HuH-7 (cell line): Measurements from ENCODE around the gene PTPN3.

ENCODE experiments used
- DNase-seq: peaks from one replicate; pipeline ENCODE4 v3.0.0; 2011; ENCODE audit warnings: low spot score

The PTPN3 gene

GRCh38 chr9:109424618-109425017 lies 73.5 kb downstream of the PTPN3 start:
- no peak for DNase-seq

- DNase-seq: no peak
Observed at GRCh38 chr9:109423877-109424276, 74.2 kb downstream of the PTPN3 start.

DNA sequence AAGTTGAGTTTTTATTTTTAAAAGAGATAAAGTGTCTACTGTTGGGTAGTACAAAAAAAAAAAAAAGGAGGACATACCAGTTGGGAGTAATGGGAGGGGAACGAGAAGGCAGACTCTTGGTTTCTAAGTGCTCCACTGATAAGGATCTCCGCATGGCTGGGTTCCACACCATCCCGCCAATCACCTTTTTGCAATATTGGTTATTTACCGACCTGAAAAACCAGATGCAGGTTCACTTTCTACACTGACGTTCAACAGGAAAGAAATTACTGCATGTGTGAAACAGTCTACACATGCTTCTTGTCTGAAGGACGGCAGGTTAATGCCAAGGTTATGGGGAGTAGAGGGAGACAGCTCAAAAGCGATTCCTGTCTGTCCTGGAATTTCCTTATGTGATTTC lies 75.5 kb downstream of the PTPN3 start:
- no peak for DNase-seq

- no peak for DNase-seq
Observed at GRCh38 chr9:109421026-109421970, 76.8 kb downstream of the PTPN3 start.

DNA sequence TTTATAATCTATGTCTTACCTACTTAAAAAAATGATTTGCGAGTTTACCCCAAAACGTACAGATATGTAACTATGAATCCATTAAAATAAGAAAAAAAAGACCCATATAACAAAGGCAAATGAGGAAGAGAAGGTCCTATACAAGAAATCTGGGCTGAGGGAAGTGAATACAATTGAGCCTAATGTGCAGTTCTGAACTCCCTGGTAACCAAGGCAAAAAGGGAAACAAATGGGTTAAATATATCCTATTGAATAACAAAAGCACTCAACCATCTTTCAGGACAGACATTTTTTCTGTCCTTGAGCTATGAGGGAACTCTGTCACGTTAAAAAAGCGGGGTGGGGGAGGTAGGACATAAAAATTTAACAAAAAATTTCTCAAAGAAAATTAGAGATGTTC lies 78.6 kb downstream of the PTPN3 start:
- DNase-seq: no peak

DNA sequence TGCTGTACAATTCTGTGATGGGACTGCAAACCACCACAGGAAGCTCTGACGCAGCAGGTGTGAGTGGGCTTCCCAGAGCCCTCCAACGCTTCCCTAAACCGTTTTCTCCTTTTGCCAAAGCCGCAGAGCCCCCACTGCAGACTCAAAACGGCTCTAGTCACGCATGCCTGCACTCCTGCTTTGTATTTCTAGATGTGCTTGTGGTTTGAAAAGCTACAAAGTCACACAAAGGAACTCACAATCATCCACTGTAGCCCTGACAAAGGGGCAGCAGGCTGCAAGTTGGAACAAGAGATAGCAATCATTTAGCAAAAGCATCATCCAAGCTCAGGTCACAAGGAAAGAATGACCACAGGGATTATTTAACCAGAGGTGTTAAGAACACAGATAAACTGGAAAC lies 79.3 kb downstream of the PTPN3 start:
- no peak for DNase-seq

DNA sequence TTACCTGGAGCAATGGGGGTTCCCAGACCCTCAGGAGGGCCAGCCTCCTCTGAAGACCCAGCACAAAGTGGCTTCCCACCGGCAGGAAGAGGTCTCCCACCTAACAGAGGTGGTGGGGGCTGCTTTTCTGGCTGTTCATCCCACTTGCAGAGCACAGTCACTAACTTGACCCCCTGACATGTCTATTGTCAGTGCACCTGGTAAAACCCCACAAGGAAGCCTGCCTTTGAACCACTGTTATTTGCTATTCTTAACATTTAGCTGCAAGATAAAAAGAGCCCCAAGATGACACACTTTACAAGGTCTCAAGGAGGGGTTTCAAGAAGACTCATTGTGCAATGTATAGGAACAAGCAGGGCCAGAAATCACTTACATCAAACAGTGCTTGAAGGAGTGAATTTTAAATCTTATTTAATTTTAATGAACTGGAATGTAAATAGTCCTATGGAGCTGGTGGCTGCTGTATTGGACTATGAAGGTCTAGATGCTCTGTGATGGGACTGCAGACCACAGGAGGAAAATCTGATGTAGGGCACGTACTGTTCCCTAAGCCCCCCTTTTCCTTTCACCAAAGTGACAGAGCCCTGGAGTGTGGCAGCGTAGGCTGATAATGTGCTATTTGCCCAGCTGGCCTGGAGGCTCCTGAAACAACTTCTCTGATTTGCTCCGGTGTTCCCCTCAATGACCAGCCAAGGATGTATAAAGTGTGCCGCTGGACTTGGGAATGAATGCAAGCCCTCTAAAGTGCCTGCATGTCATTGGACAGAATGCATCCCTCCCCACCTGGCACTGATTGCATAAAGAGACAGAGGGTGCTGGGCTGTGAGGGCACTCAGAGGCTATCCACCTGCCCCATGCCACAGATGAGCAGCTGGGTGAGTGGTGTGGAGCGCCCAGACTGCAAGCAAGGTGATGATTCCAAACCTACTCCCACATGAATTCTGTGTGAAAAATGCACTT lies 80.2 kb downstream of the PTPN3 start:
- DNase-seq: no peak

DNA sequence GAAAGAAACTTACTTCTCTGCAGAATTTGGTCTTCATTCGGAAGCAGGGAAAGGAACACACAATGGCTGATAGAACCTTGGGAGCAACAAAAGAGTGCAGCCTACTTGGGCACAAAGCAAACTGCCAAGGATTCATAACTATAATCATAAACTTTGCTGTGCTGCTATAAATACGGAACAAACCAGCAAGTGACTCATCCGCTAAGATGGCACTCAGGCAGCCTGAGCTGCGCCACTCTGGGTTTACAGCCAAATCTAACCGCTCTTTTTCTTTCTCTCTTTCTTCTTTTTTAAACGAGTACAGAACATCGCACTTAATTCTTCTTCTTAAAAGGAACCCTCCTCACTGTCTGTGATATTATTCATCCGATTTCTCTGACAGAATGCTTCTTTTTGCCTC lies 81.1 kb downstream of the PTPN3 start:
- no peak for DNase-seq

DNA sequence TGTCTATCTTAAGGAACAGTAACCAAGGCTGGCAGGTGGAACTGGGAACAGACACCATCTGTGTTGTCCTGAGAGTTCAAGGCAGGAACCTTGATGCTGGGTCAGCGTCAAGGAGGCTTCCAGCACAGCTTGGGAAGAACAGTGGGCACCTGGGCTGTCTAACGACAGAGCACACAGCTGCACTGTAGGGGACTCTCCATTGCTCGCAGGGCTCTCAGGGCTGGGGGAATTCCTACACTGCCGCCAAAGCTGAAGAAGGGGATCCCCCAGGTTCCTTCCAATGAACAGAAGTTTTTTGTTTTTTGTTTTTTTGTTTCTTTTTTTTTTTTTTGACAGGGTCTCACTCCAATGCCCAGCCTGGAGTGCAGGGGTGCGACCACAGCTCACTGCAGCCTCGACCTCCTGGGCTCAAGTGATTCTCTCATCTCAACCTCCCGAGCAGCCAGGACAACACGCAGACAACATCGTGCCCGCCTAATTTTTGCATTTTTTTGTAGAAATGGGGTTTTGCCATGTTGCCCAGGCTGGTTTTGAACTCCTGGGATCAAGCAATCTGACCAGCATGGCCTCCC lies 81.9 kb downstream of the PTPN3 start:
- DNase-seq: no peak

GRCh38 chr9:109414125-109414785 lies 83.9 kb downstream of the PTPN3 start:
- DNase-seq: no peak

- no peak for DNase-seq
Observed at GRCh38 chr9:109411798-109412352, 86.2 kb downstream of the PTPN3 start.

DNA sequence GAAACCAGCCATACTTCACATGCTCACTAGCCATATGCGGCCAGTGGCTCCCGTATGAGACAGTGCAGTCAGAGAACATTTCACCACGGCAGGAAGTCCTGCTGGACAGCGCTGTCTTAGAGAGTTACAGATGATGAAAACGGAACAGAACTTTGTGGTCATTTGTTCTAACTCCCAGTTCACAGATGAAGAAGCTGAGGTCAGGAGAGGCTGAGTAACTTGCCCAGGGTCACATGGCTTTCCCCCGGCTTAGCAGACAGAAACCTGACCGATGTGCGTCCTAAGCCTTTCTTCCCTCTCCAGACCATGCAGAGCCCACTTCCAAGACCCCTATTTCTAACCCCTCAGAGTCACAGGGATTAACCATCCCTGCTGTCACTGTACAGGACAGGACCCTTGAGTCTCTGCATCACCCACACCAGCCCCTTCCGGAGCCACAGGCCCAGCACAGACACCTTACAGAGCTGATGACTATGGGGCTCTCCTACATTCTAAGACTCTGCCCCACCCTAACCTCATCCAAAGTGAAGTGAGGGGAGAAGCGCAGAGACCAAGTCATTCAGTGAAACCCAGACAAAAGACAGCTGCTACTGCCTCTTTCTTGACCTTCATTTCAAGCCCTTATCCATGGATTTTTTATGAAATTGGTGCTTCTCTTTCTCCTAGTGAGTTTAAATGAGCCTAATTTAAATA lies 86.9 kb downstream of the PTPN3 start:
- no peak for DNase-seq

DNA sequence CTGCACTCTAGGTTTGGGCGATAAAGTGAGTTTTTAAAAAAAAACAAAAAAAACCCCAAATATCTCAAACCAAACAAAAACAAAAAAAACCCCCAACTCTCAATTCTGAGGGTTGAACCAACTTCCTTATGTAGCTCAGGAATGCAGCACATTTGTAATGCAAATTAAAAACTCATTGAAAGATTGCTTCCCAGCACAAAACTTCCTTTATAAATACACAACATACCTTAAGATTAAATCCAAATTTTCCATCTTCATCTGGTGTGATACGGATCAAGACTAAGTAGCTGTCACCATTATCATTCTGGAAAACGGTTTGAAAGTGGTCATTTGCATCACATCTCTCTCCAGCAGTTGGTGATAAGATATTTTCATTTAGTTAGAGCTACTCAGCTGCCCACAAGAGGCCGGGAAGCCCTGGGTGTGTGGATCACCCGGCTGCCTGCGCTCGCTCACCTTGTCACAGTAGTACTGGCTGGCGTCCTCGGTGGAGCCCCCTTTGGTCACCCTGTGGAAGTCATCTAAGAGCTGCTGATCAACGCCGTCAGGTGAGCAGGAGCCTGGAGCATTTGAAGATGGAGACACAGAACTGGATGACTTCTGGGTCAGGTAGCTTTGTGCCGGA lies 88.2 kb downstream of the PTPN3 start:
- peak; percentile 43 for DNase-seq

- DNase-seq: no peak
Observed at GRCh38 chr9:109408759-109409462, 89.2 kb downstream of the PTPN3 start.

GRCh38 chr9:109403766-109404320 lies 94.3 kb downstream of the PTPN3 start:
- no peak for DNase-seq

GRCh38 chr9:109403116-109403515 lies 95.0 kb downstream of the PTPN3 start:
- DNase-seq: no peak

- no peak for DNase-seq
Observed at GRCh38 chr9:109401990-109402318, 96.2 kb downstream of the PTPN3 start.

DNA sequence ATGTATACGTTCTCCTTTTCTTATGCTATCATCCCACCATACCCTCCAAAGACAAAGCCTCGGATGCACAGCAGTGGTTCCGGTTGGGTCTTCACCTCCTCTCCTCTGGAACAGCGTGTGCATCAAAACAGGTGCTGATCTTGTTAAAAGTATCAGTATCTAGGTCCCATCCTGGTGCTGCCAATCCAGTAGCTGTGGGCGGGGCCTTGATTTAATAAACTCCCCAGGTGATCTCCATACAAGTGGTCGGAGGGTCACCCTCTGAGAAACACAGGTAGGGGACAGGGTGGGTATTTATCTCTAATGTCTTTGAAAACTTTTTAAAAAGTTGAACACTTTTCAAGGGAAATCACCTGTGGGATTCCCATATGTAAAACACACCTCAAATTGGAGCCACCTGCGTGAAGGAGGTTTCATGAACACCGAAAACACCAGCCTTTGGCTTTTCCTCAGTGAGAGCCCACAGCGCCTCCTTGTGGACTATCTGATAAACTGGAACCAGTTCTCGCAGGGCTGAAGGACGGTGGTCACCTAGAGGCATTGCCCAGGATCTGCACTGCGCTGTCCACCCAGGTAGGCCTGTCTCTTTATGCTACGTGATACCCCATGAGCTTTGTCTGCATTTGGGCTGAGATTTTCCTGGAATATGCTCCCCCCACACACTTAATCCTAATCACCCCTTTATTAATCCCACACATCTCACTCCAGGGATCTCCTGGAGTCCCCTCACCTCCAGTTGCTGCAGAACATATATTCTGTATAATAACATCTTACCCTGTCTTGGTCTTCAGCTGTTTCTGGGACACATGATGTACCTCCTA lies 96.7 kb downstream of the PTPN3 start:
- peak; percentile 79 for DNase-seq

- DNase-seq: no peak
Observed at GRCh38 chr9:109399258-109399767, 98.8 kb downstream of the PTPN3 start.
